T-helper 1 cell treated with Interleukin-12 subunit alpha and Interleukin-12 subunit beta and Interleukin-4 antibody, amounts not matched to agents 30 μg/mL and 1 μg/mL, for 36 hours (primary cell): Measurements from ENCODE around the gene PPFIA2.
"Not testable (repeated sequence)": the region's sequence is repeated elsewhere in the genome, so short reads cannot be mapped to it uniquely, and the experiment has no call there.

Source experiments
- H3K27ac Mint-ChIP-seq: one replicate; pipeline ENCODE4 v1.8.0; 2021; ENCODE audit warnings: mild to moderate bottlenecking, mixed read lengths
- H3K27me3 Mint-ChIP-seq: one replicate; pipeline ENCODE4 v1.8.0; 2021; ENCODE audit warnings: low read depth, mixed read lengths
- H3K36me3 Mint-ChIP-seq: one replicate; pipeline ENCODE4 v1.8.0; 2021; ENCODE audit warnings: low read depth, mixed read lengths
- H3K4me1 Mint-ChIP-seq: one replicate; pipeline ENCODE4 v1.8.0; 2021; ENCODE audit warnings: low read depth, mixed read lengths
- H3K4me3 Mint-ChIP-seq: one replicate; pipeline ENCODE4 v1.8.0; 2021; ENCODE audit warnings: mild to moderate bottlenecking, moderate library complexity, mixed read lengths
- H3K9me3 Mint-ChIP-seq: one replicate; pipeline ENCODE4 v1.8.0; 2021; ENCODE audit warnings: mixed read lengths

PPFIA2 gene

GRCh38 chr12:81615026-81615588, 144.0 kb downstream of the PPFIA2 start:
- H3K4me1 Mint-ChIP-seq, result no peaks in the 10 kb centered on the region
- H3K27me3 Mint-ChIP-seq, result no peaks in the 10 kb centered on the region
- H3K36me3 Mint-ChIP-seq, result no peaks in the 10 kb centered on the region
- no peaks in the 10 kb centered on the region for H3K9me3 Mint-ChIP-seq
- H3K27ac Mint-ChIP-seq, result no peak overlapping the region
- H3K4me3 Mint-ChIP-seq, result no peak overlapping the region

GRCh38 chr12:81610955-81611889, 147.9 kb downstream of the PPFIA2 start:
- no peaks in the 10 kb centered on the region for H3K4me1 Mint-ChIP-seq
- no peaks in the 10 kb centered on the region for H3K36me3 Mint-ChIP-seq
- H3K9me3 Mint-ChIP-seq, result no peaks in the 10 kb centered on the region
- H3K27me3 Mint-ChIP-seq, result no peaks in the 10 kb centered on the region
- H3K4me3 Mint-ChIP-seq, result no peak overlapping the region
- no peak overlapping the region for H3K27ac Mint-ChIP-seq

- no peaks in the 10 kb centered on the region for H3K27me3 Mint-ChIP-seq
- no peaks in the 10 kb centered on the region for H3K4me1 Mint-ChIP-seq
- H3K27ac Mint-ChIP-seq, result no peak overlapping the region
- H3K36me3 Mint-ChIP-seq, result no peaks in the 10 kb centered on the region
- no peaks in the 10 kb centered on the region for H3K9me3 Mint-ChIP-seq
- no peak overlapping the region for H3K4me3 Mint-ChIP-seq
Observed at GRCh38 chr12:81597928-81598604, 161.1 kb downstream of the PPFIA2 start.

GRCh38 chr12:81596558-81596957, 162.6 kb downstream of the PPFIA2 start:
- H3K27ac Mint-ChIP-seq, result no peak overlapping the region
- H3K4me3 Mint-ChIP-seq, result no peak overlapping the region
- no peaks in the 10 kb centered on the region for H3K36me3 Mint-ChIP-seq
- H3K4me1 Mint-ChIP-seq, result no peaks in the 10 kb centered on the region
- no peaks in the 10 kb centered on the region for H3K27me3 Mint-ChIP-seq
- no peaks in the 10 kb centered on the region for H3K9me3 Mint-ChIP-seq

- Mint-ChIP-seq H3K4me3 (no peak overlapping the region), H3K27me3 (no peaks in the 10 kb centered on the region), H3K9me3 (peaks cover 6% of the 10 kb centered on the region), H3K36me3 (no peaks in the 10 kb centered on the region), H3K27ac (no peak overlapping the region), H3K4me1 (no peaks in the 10 kb centered on the region)
Observed at GRCh38 chr12:81591256-81591655, 167.9 kb downstream of the PPFIA2 start.

GRCh38 chr12:81590703-81591102, 168.4 kb downstream of the PPFIA2 start:
- H3K27me3 Mint-ChIP-seq, H3K4me1 Mint-ChIP-seq, H3K36me3 Mint-ChIP-seq, H3K4me3 Mint-ChIP-seq, H3K9me3 Mint-ChIP-seq, H3K27ac Mint-ChIP-seq: not testable (repeated sequence)

- Mint-ChIP-seq H3K27ac (no peak overlapping the region), H3K9me3 (peaks cover 6% of the 10 kb centered on the region), H3K4me1 (no peaks in the 10 kb centered on the region), H3K27me3 (no peaks in the 10 kb centered on the region), H3K4me3 (no peak overlapping the region), H3K36me3 (no peaks in the 10 kb centered on the region)
Observed at GRCh38 chr12:81588235-81589008, 170.7 kb downstream of the PPFIA2 start.

GRCh38 chr12:81585787-81586186, 173.4 kb downstream of the PPFIA2 start:
- H3K4me1 Mint-ChIP-seq, result no peaks in the 10 kb centered on the region
- no peaks in the 10 kb centered on the region for H3K27me3 Mint-ChIP-seq
- H3K27ac Mint-ChIP-seq, result no peak overlapping the region
- H3K9me3 Mint-ChIP-seq, result peaks cover 3% of the 10 kb centered on the region
- H3K4me3 Mint-ChIP-seq, result no peak overlapping the region
- no peaks in the 10 kb centered on the region for H3K36me3 Mint-ChIP-seq

- Mint-ChIP-seq H3K27ac (no peak overlapping the region), H3K4me3 (no peak overlapping the region), H3K9me3 (no peaks in the 10 kb centered on the region), H3K4me1 (no peaks in the 10 kb centered on the region), H3K27me3 (no peaks in the 10 kb centered on the region), H3K36me3 (no peaks in the 10 kb centered on the region)
Observed at GRCh38 chr12:81573228-81573627, 185.9 kb downstream of the PPFIA2 start.

GRCh38 chr12:81572411-81572810, 186.7 kb downstream of the PPFIA2 start:
- no peaks in the 10 kb centered on the region for H3K36me3 Mint-ChIP-seq
- no peaks in the 10 kb centered on the region for H3K4me1 Mint-ChIP-seq
- no peak overlapping the region for H3K27ac Mint-ChIP-seq
- no peaks in the 10 kb centered on the region for H3K9me3 Mint-ChIP-seq
- no peaks in the 10 kb centered on the region for H3K27me3 Mint-ChIP-seq
- no peak overlapping the region for H3K4me3 Mint-ChIP-seq

- H3K4me1 Mint-ChIP-seq, result no peaks in the 10 kb centered on the region
- no peaks in the 10 kb centered on the region for H3K9me3 Mint-ChIP-seq
- H3K27ac Mint-ChIP-seq, result no peak overlapping the region
- H3K36me3 Mint-ChIP-seq, result no peaks in the 10 kb centered on the region
- H3K27me3 Mint-ChIP-seq, result no peaks in the 10 kb centered on the region
- H3K4me3 Mint-ChIP-seq, result no peak overlapping the region
Observed at GRCh38 chr12:81570234-81570633, 188.9 kb downstream of the PPFIA2 start.

- Mint-ChIP-seq H3K9me3 (no peaks in the 10 kb centered on the region), H3K27ac (no peak overlapping the region), H3K4me1 (no peaks in the 10 kb centered on the region), H3K27me3 (no peaks in the 10 kb centered on the region), H3K36me3 (no peaks in the 10 kb centered on the region), H3K4me3 (no peak overlapping the region)
Observed at GRCh38 chr12:81564237-81564636, 194.9 kb downstream of the PPFIA2 start.

GRCh38 chr12:81558031-81558430, 201.1 kb downstream of the PPFIA2 start:
- no peaks in the 10 kb centered on the region for H3K4me1 Mint-ChIP-seq
- no peaks in the 10 kb centered on the region for H3K9me3 Mint-ChIP-seq
- H3K27ac Mint-ChIP-seq, result no peak overlapping the region
- H3K27me3 Mint-ChIP-seq, result no peaks in the 10 kb centered on the region
- H3K36me3 Mint-ChIP-seq, result no peaks in the 10 kb centered on the region
- H3K4me3 Mint-ChIP-seq, result no peak overlapping the region

- Mint-ChIP-seq H3K27me3 (no peaks in the 10 kb centered on the region), H3K4me1 (no peaks in the 10 kb centered on the region), H3K27ac (no peak overlapping the region), H3K9me3 (no peaks in the 10 kb centered on the region), H3K4me3 (no peak overlapping the region), H3K36me3 (no peaks in the 10 kb centered on the region)
Observed at GRCh38 chr12:81546811-81547210, 212.3 kb downstream of the PPFIA2 start.
